Fibroblast of mammary gland (primary cell): Measurements from ENCODE around the gene SWT1.

Source experiments
- DNase-seq: peaks from one replicate; pipeline ENCODE4 v3.0.0-alpha.2; 2010; ENCODE audit warnings: low read depth
- H3K4me3 ChIP-seq: 2 replicates; pipeline ENCODE4 v1.5.1; 2011; ENCODE audit warnings: low read depth, mild to moderate bottlenecking, low read length, moderate library complexity; ENCODE audit not compliant: control insufficient read depth
- TF ChIP-seq, protein P1 (sequence below): conservative IDR thresholded peaks from 2 replicates; pipeline ENCODE4 v1.5.1; 2011; ENCODE audit warnings: low read depth, low read length, inconsistent platforms; ENCODE audit not compliant: control insufficient read depth, insufficient read depth

The SWT1 gene

DNA sequence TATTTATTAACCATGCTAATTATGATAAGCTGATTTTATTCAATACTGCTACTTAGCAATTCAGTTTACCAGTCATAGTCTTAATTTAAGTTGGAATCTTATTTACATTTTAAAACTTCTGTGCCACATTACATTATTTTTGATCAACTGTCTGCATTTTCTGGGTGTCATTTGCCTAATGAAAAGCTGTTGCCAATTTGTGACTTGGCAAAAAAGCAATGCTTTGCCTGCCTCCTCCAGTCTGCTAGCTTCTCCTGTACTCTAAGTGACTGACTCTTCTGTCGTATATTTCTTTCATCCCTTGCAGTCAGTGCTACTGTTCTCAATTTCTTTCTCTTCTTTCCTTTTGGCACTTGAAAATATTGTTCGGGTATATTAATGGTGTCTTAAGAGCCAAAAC, 165.7 kb downstream of the SWT1 start:
- DNase-seq, result no peak
- TF ChIP-seq, protein P1, sequence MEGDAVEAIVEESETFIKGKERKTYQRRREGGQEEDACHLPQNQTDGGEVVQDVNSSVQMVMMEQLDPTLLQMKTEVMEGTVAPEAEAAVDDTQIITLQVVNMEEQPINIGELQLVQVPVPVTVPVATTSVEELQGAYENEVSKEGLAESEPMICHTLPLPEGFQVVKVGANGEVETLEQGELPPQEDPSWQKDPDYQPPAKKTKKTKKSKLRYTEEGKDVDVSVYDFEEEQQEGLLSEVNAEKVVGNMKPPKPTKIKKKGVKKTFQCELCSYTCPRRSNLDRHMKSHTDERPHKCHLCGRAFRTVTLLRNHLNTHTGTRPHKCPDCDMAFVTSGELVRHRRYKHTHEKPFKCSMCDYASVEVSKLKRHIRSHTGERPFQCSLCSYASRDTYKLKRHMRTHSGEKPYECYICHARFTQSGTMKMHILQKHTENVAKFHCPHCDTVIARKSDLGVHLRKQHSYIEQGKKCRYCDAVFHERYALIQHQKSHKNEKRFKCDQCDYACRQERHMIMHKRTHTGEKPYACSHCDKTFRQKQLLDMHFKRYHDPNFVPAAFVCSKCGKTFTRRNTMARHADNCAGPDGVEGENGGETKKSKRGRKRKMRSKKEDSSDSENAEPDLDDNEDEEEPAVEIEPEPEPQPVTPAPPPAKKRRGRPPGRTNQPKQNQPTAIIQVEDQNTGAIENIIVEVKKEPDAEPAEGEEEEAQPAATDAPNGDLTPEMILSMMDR, result no peak
- no peak overlapping the region for H3K4me3 ChIP-seq

DNA sequence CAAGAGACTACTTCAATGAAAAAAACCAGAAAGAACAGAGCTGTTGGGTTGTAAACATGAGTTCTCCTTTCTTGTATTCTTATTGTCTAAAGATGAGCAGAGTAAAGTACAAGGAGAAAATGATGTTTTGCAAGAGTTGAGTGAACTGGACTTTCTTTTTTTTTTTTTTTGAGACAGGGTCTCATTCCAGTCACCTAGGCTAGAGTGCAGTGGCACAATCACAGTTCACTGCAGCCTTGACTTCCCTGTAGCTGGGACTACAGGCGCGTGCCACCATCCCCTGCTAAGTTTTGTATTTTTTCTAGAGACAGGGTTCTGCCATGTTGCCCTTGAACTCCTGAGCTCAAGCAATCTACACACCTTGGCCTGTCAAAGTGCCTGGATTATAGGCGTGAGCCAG, 167.2 kb downstream of the SWT1 start:
- TF ChIP-seq, protein P1, result no peak
- H3K4me3 ChIP-seq, result no peak overlapping the region
- no peak for DNase-seq

DNA sequence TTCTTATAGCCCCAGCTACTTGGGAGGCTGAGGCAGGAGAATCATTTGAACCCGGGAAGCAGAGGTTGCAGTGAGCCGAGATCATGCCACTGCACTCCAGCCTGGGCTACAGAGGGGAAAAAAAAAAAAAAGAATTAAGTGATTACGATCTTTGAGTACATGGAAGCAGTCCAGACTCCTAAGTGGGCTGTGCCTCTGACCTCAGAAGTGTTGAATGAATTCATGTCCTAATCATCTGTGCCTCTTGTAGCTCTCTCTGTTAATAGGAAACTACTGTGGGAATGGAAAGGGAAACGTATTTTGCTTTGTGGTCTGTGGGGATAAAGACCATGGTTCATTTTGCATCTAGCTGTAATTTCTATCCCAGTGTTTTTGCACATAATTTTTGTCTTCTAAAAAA, 168.4 kb downstream of the SWT1 start:
- TF ChIP-seq, protein P1, result no peak
- DNase-seq, result peak; percentile 19
- H3K4me3 ChIP-seq, result no peak overlapping the region

DNA sequence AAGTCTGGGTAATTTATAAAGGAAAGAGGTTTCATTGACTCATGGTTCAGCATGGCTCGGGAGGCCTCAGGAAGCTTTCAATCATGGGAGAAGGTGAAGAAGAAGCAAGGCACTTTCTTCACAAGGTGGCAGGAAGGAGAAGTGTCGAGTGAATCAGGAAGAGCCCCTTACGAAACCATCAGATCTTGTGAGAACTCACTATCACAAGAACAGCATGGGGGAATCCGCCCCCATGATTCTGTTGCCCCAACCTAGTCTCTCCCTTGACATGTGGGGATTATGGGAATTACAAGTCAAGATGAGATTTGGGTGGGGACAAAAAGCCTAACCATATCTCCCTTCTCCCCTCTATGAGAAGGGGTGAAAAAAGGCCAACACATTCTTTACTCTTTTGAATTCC, 171.3 kb downstream of the SWT1 start:
- H3K4me3 ChIP-seq, result no peak overlapping the region
- DNase-seq, result no peak
- TF ChIP-seq, protein P1, result no peak

DNA sequence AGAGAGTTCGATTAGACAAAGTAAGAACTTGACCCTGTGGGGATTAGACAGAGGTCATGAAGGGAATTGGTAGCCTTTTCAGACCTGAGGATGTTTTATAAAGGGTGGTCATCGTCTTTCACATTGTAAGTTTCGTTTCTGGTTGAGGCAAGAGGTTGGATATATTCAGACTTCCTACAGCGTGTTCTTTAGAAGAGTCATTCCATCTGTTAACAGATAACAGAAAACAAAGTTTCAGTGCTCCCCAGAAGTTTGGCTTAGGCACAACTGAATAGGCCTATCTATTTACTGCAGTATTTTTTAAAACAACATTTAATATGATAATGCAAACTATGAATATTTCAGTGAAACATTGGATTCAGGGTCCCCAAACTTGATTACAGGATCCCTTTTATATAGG, 177.2 kb downstream of the SWT1 start:
- no peak overlapping the region for H3K4me3 ChIP-seq
- DNase-seq, result no peak
- TF ChIP-seq, protein P1, result no peak

DNA sequence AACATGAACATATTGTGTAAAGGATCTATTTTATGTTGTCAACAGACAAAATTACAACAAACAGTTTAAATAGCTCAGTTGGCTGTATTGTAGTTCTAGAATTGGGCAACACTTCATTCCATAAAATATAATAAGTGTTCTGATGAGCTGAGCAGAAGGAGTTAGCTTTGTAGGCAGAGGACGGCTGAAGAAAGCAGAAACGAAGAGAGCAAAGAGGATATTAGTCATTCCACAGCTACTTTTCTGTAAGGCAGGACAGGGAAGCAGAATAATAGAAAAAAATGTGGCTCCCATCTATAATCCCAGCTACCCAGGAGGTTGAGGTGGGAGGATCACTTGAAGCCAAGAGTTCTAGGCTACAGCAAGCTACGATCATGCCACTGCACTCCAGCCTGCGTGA, 180.3 kb downstream of the SWT1 start:
- DNase-seq, result peak; percentile 32
- TF ChIP-seq, protein P1, result no peak
- H3K4me3 ChIP-seq, result no peak overlapping the region

DNA sequence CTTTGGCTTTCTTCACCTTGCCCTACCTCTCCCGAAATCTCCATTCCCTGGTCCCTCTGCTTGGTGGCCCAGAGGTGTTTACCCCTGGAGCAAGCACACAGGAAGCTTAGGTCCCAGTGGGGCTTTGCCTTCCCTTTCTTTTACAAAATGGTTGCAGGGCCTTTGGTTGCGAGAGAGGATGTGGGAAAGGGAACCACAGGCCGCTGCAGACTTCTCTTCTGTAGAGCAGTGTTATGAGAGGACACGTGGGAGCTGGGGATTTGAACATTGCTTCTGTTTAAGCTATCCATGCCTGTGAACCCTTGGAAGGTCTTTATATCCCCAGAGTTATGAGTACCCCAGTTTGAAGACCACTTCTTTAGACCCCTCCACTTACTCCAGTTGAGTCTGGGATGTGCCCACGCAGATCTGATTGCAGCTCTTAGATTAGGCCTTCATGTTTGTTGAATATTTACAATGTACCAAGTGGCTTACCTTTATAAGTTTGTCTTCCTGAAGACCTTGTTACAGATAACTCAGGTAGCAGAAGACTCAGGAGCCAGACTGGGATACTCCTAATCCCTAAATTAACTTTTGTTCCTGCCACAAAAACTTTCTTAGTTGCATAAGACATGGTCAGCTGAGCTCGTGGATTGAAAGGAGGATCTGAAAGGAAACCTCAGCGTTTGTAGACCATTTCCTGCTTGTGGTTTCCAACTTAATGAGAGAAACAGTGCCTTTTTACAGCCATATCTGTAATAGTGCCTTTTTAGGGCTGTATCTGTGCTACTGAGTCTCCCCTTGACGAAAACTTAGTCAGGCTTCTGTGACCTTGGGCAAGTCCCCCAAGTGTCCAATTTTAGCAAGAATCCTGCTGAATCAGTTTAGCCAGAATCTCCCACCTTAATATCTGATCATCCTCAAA, 182.0 kb downstream of the SWT1 start:
- TF ChIP-seq, protein P1, result no peak
- no peak overlapping the region for H3K4me3 ChIP-seq
- DNase-seq, result no peak
